Chondrocyte (in vitro differentiated cells): ENCODE measurements around the gene TWF1. TPM values are rescaled to one million over a fixed set of nuclear protein-coding genes. Genes with fewer than 3 reads are reported as not detected.
A peak's percentile ranks its signal among the peaks of the same experiment; 100 is the strongest.

ENCODE experiments used
- DNase-seq: peaks from one replicate; pipeline ENCODE4 v3.0.0; 2021; ENCODE audit warnings: mixed read lengths, low spot score
- H3K27ac Mint-ChIP-seq: one replicate; pipeline ENCODE4 v1.8.0; 2021; ENCODE audit warnings: mild to moderate bottlenecking, moderate library complexity, mixed read lengths; ENCODE audit not compliant: unreplicated experiment
- H3K27me3 Mint-ChIP-seq: 2 replicates; pipeline ENCODE4 v1.8.0; 2021; ENCODE audit warnings: low read depth, mixed read lengths
- H3K36me3 Mint-ChIP-seq: 2 replicates; pipeline ENCODE4 v1.8.0; 2021; ENCODE audit warnings: low read depth, mixed read lengths
- H3K4me1 Mint-ChIP-seq: 2 replicates; pipeline ENCODE4 v1.8.0; 2021; ENCODE audit warnings: low read depth, mild to moderate bottlenecking, mixed read lengths
- H3K4me3 Mint-ChIP-seq: one replicate; pipeline ENCODE4 v1.8.0; 2021; ENCODE audit warnings: mild to moderate bottlenecking, moderate library complexity, mixed read lengths; ENCODE audit not compliant: unreplicated experiment
- H3K9me3 Mint-ChIP-seq: 2 replicates; pipeline ENCODE4 v1.8.0; 2021; ENCODE audit warnings: low read depth, mixed read lengths
- CTCF ChIP-seq: fragments of 200-600 bp; sonication (generic); IDR thresholded peaks from 2 replicates; pipeline ENCODE4 v1.5.0; 2021; ENCODE audit warnings: antibody characterized with exemption, mild to moderate bottlenecking, moderate library complexity
- total RNA-seq: library from RNA; stranded (reverse); gene quantifications from 3 replicates; pipeline ENCODE4 v1.2.1, GENCODE V29; 2021

The TWF1 gene
- total RNA-seq, 1 donor from 2014 or later = 91.6 TPM

GRCh38 chr12:43835264-43835655 is 29.1 kb upstream of the TWF1 start:
- no peaks in the 10 kb centered on the region for H3K27me3 Mint-ChIP-seq
- peak overlapping the region; percentile 74 for H3K27ac Mint-ChIP-seq
- no peaks in the 10 kb centered on the region for H3K36me3 Mint-ChIP-seq
- H3K9me3 Mint-ChIP-seq = no peaks in the 10 kb centered on the region
- peaks cover 24% of the 10 kb centered on the region for H3K4me1 Mint-ChIP-seq
- no peak for TF ChIP-seq CTCF
- DNase-seq = no peak
- peak overlapping the region; percentile 74 for H3K4me3 Mint-ChIP-seq

GRCh38 chr12:43832463-43833168 is 26.5 kb upstream of the TWF1 start:
- Mint-ChIP-seq H3K36me3 (no peaks in the 10 kb centered on the region), H3K4me1 (peaks cover 25% of the 10 kb centered on the region)
- DNase-seq = no peak

GRCh38 chr12:43827093-43827492 is 21.0 kb upstream of the TWF1 start:
- Mint-ChIP-seq H3K4me1 (peaks cover 5% of the 10 kb centered on the region), H3K36me3 (no peaks in the 10 kb centered on the region), H3K4me3 (no peak overlapping the region), H3K9me3 (no peaks in the 10 kb centered on the region), H3K27ac (no peak overlapping the region), H3K27me3 (no peaks in the 10 kb centered on the region)
- TF ChIP-seq CTCF = no peak
- DNase-seq = no peak

More at GRCh38 chr12:43832463-43833168, 26.5 kb upstream of the TWF1 start:
- no peak overlapping the region for H3K4me3 Mint-ChIP-seq
- H3K9me3 Mint-ChIP-seq = no peaks in the 10 kb centered on the region
- no peak for TF ChIP-seq CTCF
- H3K27ac Mint-ChIP-seq = no peak overlapping the region
- no peaks in the 10 kb centered on the region for H3K27me3 Mint-ChIP-seq

GRCh38 chr12:43826681-43827080 is 20.6 kb upstream of the TWF1 start:
- Mint-ChIP-seq H3K36me3 (no peaks in the 10 kb centered on the region), H3K4me3 (no peak overlapping the region), H3K4me1 (peaks cover 5% of the 10 kb centered on the region), H3K27me3 (no peaks in the 10 kb centered on the region), H3K27ac (no peak overlapping the region), H3K9me3 (no peaks in the 10 kb centered on the region)
- DNase-seq = no peak
- TF ChIP-seq CTCF = no peak

GRCh38 chr12:43824207-43824775 is 18.2 kb upstream of the TWF1 start:
- no peak for TF ChIP-seq CTCF
- H3K9me3 Mint-ChIP-seq = no peaks in the 10 kb centered on the region
- H3K4me3 Mint-ChIP-seq = no peak overlapping the region
- no peaks in the 10 kb centered on the region for H3K36me3 Mint-ChIP-seq
- H3K4me1 Mint-ChIP-seq = peaks cover under 1% of the 10 kb centered on the region
- H3K27ac Mint-ChIP-seq = no peak overlapping the region
- no peaks in the 10 kb centered on the region for H3K27me3 Mint-ChIP-seq
- DNase-seq = no peak
